ENCODE data around the gene MBNL2. TPM values are rescaled to one million over a fixed set of nuclear protein-coding genes. Genes with fewer than 3 reads are reported as not detected.

Gene MBNL2
- total RNA-seq, 1 experiment from 2014 or later: 0.17 TPM

DNA sequence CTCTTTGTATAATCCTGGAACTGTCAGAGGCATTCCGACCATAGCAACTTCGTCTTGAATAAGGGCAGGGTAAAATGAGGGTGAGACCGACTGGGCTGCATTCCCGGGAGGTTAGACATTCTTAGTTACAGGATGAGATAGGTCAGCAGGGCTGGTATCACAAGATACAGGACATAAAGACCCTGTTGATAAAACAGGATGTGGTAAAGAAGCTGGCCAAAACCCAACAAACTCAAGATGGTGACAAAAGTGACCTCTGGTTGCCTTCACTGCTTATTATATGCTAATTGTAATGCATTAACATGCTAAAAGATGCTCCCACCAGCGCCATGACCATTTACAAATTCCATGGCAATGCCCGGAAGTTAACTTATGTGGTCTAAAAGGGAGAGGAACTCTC lies 27.7 kb upstream of the MBNL2 start:
- Histone ChIP-seq H3K27ac (ENCODE audit: insufficient read length, low read depth, low read length) (no peak overlapping the region), H2BK20ac (ENCODE audit: low read depth, low read length, poor library complexity, severe bottlenecking) (no peak overlapping the region), H2BK12ac (ENCODE audit: insufficient read length, low read depth, low read length) (no peak overlapping the region), H3K79me2 (ENCODE audit: insufficient read depth, low read length) (no peaks in the 10 kb centered on the region), H2BK15ac (ENCODE audit: low read depth, low read length) (no peak overlapping the region), H3K79me1 (ENCODE audit: insufficient read depth, low read depth, low read length, poor library complexity, severe bottlenecking) (no peaks in the 10 kb centered on the region), H2AFZ (ENCODE audit: low read length) (no peak overlapping the region), H3K18ac (ENCODE audit: insufficient read length, low read depth, low read length) (no peak overlapping the region), H3T11ph (ENCODE audit: low read length) (no peak overlapping the region), H3K9ac (ENCODE audit: extremely low read depth, insufficient read length, low read length) (no peak overlapping the region), H2AK5ac (ENCODE audit: insufficient read length, low read length) (no peak overlapping the region), H4K91ac (ENCODE audit: insufficient read length, low read depth, low read length) (no peak overlapping the region), H2BK5ac (ENCODE audit: insufficient read length, low read length) (no peak overlapping the region), H4K5ac (ENCODE audit: insufficient read length, low read depth, low read length) (no peak overlapping the region), H3K4me1 (ENCODE audit: insufficient read depth, low read length) (peaks cover 12% of the 10 kb centered on the region; the same call in 1 of the 2 replicates), H3K4me2 (ENCODE audit: insufficient read depth, insufficient read length, low read length) (no peak overlapping the region), H3K27me3 (ENCODE audit: insufficient read depth, low read length) (no peaks in the 10 kb centered on the region), H3K14ac (ENCODE audit: insufficient read depth, low read length) (no peak overlapping the region), H3K9me3 (ENCODE audit: control insufficient read depth, low read depth, low read length) (no peaks in the 10 kb centered on the region), H4K20me1 (ENCODE audit: control insufficient read depth, insufficient read depth, insufficient read length) (no peaks in the 10 kb centered on the region), H3K4ac (ENCODE audit: low read depth, low read length) (no peak overlapping the region), H2BK120ac (ENCODE audit: low read depth, low read length, poor library complexity, severe bottlenecking) (no peak overlapping the region), H3K23me2 (ENCODE audit: insufficient read length, low read depth, low read length, poor library complexity, severe bottlenecking) (no peaks in the 10 kb centered on the region), H4K8ac (replicated peaks; ENCODE audit: insufficient read length, low read depth, low read length) (no peak overlapping the region), H3K23ac (ENCODE audit: insufficient read length, low read depth, low read length) (no peak overlapping the region), H3K56ac (ENCODE audit: insufficient read length, low read depth, low read length) (no peak overlapping the region)
- Mint-ChIP-seq H3K27me3 (ENCODE audit: low read depth) (peaks cover 30% of the 10 kb centered on the region), H3K27ac (no peak overlapping the region), H3K36me3 (ENCODE audit: insufficient read depth in 1 of 3, low read depth in 3 of 3) (no peaks in the 10 kb centered on the region), H3K4me1 (peaks cover 12 to 26% of the 10 kb centered on the region in 2 experiments), H3K4me3 (no peak overlapping the region), H3K9me3 (no peaks in the 10 kb centered on the region; a peak in 1 of 5 replicates)
- no CpG with 5 or more reads among the region's 6 CpGs for WGBS (ENCODE audit: extremely low coverage, insufficient read length, low lambda C conversion rate)
- TF ChIP-seq CTCF (conservative IDR thresholded peaks at IDR 0.05): no peak
- DNase-seq: no peak

Data from H9 (cell line).